Urothelium cell line (cell line): ENCODE measurements around the gene CTNNBL1.

Experiments used
- DNase-seq: peaks from one replicate; pipeline ENCODE4 v3.0.0; 2011; ENCODE audit warnings: low spot score, mixed read lengths
- FAIRE-seq: peaks from 2 replicates; lab custom pipeline; 2011; peaks lifted over from hg19 to GRCh38; lab: Jason Lieb, UNC

Gene CTNNBL1

DNA sequence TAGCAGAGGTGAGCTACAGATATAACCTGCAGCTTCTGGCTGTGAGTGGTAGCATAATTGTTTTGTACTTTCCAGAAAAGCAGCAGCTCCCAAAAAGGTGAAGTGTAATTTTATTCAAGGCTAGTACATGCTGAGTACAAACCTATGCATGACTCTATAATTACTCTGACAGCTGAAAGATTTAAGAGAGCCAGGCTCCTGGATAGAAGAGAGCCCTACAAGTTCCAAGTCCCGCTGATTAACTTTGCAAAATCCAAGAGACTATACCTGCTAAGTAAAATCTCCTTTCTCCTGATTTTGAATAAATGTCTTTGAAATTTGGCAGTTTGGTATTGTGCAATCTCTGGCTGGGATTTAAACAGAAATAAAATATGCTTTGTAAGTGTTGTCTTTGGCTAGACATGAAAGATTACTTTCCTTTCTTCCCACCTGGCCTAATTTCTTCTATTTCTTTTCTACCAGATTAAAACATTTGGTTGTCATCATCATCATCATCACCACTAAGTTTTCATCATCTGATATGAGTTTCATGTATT is 79.5 kb downstream of the CTNNBL1 start:
- DNase-seq (no peak), FAIRE-seq (no peak)

DNA sequence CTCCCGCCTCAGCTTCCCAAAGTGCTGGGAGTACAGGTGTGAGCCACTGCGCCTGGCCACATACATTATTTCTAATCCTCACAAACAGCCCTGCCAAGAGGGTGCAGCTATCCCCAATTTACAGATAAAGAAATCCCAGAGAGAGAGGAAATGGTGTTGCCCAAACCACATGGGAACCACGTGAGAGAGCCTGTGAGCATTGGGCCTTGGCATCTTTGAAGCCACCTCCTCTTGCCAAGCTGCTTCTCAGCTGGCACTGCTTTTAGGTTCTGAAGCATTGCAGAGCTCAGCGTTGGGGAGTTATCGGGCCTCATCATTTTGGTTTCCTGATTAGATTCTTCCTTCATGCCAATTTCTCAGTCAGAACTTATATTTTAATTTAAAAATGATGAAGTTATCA is 80.3 kb downstream of the CTNNBL1 start:
- DNase-seq (no peak), FAIRE-seq (no peak)

DNA sequence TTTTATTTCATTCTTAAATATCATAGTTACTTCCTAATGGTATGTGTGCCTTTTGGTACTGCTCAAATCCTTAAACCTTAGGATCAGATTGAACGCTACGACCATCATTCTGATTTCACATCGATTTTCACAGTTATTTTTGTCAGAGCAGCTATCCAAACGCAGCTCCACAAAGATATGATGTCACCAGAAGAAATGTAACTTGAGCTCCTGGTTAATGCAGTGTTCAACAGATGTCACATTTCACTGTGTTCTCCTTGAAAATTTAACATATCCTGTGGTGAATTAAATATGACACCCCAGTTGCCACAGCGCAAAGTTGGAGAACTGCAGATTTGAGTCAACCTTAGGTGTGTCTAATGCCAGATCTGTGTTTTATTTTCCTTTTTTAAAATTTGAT is 81.4 kb downstream of the CTNNBL1 start:
- DNase-seq: no peak

DNA sequence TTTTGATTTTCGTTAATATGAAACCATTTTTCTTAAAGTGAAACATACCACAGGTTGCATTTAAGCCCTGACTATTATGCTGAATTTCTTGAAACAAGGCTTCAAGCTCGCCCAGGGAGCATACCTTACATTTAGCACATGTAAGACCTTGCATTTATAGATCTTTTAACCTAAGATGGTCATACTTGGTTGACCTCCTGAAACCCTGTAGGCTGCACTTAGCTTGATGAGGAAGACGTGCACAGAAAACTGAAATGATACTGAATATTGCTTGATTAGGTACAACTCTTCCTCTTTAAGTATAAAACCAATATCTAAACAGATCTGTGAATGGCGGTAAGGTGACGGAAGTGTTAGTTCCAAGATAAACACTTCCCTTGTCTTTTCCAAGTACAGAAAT is 82.2 kb downstream of the CTNNBL1 start:
- no peak for DNase-seq
- FAIRE-seq: no peak

More for the DNA sequence above, 81.4 kb downstream of the CTNNBL1 start:
- no peak for FAIRE-seq

DNA sequence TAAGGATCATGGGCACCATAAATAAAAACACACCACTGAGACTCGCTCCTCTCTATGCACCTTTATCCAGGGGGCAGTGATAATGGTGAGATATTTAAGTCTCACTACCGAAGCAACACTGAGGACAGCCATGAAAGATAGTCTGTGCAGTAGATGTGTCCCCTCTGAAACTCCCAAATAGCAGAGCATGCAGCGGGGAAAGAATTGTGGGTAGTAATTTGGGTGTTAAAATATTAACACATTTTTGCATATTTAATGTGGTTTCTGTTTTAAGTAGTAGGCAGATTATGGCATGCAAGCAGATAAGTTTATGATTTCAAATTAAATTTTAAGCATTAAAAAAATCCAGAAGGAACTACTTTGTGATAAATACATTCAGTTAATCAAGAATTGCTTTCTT is 82.7 kb downstream of the CTNNBL1 start:
- FAIRE-seq (no peak), DNase-seq (no peak)

DNA sequence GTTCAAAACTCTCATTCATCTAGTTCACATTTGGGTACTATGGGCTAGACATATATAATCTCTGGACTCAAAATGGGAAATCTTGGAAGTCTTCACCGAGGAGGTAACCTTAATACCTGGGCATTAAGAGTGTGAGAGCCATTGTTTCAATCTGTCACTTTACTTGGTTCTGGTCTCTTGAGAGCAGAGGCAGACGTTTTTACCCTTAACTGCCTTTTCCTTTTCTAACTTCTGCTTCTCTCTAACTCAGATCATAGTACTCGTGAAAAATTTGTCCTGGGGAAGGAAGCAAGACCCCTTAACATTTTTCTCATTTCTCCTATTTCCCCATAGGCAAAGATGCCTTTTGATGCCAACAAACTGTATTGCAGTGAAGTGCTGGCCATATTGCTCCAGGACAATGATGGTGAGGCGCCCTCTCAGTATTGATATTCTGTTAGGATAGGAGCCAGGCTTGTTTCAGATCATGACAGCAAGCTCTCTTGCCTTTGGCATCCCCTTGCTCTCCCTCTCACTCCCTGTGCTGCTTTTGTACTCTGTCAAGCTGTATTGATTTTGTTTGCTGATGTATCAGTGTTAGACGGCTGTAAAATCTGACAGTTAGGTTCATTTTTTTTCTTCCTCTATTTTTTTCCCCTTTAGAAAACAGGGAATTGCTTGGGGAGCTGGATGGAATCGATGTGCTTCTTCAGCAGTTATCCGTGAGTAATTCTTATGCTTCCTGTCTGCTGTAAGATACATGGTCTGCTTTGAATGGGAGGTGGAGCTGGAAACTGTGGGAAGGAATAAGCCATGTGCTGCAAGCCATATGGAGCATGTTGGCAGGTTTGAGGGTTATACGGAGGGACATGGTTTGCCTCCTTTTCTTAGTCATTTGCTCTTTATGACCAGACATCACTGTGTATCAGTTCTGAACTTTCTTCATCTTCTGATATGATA is 83.5 kb downstream of the CTNNBL1 start:
- peak; percentile 68 for FAIRE-seq
- no peak for DNase-seq

DNA sequence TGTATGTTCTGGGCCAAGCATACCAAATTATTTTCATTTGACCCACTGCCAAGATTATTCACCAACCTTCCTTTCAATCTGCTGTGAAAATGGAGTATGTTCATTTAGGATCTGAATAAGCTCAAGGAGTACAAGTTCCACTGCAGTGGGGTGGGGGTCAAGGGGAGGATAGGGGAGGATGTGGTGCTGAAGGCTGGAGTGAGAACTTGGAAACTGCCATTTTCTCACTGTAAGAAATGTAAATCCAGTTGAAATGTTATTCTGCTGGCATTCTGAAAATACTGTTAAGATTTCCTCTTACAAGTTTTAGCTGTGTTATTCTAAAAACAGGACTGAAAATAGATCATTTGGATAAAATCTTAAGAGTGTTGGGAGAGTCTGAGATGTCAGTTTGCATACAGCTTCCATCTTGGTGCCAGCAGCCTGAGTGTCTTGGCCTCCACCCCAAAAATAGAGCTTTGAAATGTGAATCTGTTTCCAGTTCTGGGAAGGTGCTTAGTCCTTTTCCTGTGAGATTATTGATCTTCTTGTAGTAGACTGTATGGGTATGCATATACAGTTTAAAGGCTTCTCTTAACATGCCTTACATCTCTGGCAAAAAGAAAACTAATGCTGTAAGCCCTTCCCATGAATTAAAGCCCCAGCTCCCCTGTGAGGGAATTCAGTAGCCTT is 84.3 kb downstream of the CTNNBL1 start:
- FAIRE-seq: no peak
- DNase-seq: no peak

DNA sequence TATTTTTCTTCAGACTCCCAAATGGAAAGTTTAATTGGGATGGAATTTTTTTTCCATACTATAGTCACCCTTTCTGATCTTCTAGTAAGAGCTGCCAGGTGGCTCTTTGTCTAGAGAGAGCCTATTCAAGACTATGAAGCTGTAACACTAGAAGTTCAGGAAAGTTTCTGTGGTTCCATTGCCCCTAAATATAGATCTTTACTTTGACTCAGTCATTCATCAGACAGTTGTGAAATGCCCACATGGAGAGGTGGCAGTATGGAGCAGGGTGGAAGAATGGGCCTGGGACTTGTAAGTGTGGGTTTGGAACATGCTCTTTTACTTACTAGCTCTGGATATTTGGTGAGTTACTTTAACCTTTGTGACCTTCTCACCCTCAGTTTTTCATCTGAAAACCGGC is 87.8 kb downstream of the CTNNBL1 start:
- FAIRE-seq (no peak), DNase-seq (no peak)

DNA sequence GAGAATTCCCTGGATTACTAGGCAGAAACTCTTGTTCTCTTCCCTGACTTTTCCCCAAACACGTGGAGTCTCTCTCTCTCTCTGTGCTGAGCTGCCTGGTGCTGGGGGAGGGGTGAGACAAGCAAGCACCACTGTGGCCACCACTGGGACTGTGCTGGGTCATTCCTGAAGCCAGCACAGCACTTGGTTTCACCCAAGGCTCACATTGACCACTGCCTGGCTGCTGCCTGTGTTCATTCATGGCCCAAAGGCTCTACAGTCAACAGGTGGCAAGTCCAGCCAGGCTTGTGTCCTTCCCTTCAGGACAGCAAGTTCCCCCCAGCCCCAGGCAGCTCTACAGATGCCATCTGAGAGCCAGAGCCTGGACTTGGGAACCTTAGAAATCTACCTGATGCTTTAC is 92.2 kb downstream of the CTNNBL1 start:
- no peak for DNase-seq
- no peak for FAIRE-seq

DNA sequence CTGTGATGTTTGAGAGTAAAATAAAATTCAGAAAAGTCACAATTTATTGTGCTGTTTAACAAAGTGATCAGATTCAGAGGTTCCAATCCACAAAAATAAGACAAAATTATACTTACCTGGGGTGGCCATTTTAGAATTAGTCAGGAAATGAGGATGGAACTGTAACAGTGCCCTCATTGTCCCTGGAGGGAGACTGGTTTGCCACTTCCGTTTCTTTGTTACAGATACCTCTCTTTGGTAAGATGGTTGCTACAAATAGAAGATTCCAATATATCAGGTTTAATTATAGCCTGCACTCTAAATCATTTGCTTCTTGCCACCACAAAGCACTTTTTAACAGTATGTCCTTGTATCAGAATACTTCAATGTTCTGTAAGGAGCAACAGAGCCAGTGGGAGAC is 95.6 kb downstream of the CTNNBL1 start:
- FAIRE-seq: no peak

DNA sequence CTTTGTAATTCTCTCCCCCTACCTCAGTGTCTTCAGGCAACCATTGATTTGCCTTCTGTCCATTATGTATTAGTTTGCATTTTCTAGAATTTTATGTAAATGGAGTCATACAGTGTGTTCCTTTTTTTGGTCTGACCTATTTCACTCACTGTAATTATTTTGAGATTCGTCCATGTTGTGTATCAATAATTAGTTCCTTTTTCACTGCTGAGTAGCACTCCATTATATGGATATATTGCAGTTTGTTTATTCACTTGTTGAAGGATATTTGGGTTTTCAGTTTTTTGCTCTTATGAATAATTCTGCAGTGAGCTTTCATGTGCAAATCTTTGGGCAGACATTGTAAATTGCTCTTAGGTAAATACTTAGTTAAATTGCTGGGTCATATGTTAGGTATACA is 97.1 kb downstream of the CTNNBL1 start:
- no peak for DNase-seq
- FAIRE-seq: no peak

More for the DNA sequence above, 95.6 kb downstream of the CTNNBL1 start:
- DNase-seq: no peak

DNA sequence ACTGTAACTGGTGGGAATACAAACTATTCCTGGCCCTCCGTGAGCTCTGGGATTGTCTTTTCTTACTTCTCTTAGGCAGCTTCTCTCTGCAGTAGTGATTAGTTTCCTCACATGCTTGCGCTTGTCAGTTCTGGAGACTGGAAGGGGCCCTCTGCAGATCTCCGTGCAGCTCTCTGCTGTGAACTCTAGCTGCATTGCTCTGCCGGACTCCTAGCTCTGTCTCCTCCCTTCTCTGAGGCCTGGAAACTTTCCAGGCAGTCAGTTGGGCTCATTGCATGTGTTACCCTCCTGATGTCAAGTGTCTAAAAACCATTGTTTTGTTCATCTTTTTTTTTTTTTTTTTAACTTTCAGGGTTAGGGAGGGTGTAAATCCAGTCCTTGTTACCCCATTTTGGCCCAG is 102.3 kb downstream of the CTNNBL1 start:
- no peak for DNase-seq
- FAIRE-seq: no peak

DNA sequence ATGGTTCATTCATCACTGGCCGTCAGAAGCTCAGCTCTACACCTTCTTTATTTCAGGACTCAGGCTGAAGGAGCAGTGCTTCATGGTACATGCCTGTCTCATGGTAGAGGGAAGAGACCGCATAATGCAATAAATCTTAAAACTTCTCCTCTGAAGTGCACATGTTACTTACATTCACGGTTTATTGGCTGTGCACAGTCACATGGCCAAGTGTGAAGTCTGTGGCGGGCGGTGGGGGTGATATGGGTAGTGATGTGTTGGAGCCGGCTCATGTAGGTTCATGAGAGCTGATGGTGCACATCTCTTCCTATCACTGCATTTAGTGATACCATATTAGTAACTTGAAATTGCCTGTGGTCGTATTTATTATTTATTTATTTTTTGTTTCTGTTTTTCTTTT is 102.9 kb downstream of the CTNNBL1 start:
- FAIRE-seq (no peak), DNase-seq (no peak)

DNA sequence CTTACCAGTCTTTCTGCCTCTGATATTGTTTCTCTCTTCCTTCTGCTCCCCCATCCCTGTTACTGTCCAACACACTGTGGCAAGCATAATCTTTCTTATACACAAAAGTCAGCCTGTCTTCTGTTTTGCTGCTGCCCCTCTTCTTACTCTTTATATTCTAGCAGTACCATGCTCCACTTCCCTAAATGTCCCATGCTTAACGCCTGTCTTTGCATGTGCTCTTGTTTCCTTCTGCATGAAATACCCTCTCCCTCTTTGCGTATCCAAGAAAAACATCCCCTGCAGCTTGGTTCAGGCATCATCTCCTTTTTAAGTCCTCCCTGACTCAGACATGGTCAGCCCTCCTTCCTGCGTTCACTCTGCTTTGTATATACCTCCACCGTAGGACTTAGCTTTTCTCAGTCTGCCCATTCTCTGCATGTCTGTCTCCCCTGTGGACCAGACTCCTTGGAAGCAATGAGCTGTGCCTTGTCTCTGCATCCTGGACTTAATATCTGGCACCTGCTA is 103.9 kb downstream of the CTNNBL1 start:
- no peak for FAIRE-seq

DNA sequence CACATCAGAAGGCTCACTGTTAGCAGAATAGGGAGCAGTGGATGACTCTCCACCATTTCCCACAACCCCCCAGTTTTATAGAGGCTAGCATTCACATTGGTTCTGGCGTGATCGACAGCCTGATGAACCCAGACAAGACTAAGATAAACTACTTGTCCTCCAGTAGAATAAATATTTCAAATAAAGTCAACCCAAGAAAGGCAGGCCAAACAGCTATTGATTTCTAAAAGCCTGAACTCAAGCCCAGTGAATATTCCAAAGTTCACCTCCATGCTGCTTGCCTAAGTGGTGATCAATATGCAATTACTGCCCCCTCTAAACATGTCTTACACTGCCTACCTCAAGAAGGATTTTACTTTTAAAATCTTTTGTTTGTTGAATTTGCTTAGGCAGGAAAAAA is 104.5 kb downstream of the CTNNBL1 start:
- DNase-seq (no peak), FAIRE-seq (no peak)

More for the DNA sequence above, 103.9 kb downstream of the CTNNBL1 start:
- no peak for DNase-seq

DNA sequence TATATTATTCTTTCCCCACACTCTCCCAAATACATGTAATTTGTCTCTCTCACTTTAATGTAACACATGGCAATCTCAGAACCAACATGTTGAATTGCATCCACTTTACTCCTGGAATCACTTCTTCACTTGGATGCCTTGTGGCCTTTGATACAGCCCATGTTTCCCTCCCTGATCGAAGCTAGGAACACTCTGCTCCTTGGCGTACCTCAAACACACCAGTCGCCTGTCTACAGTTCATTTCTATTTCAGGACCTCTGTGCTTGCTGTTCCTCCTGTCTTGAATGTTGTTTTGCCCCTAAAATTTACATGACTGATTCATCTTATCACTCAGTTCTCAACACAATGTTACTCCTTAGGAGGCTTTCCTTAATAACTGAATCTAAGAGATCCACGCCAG is 106.8 kb downstream of the CTNNBL1 start:
- FAIRE-seq (no peak), DNase-seq (no peak)

DNA sequence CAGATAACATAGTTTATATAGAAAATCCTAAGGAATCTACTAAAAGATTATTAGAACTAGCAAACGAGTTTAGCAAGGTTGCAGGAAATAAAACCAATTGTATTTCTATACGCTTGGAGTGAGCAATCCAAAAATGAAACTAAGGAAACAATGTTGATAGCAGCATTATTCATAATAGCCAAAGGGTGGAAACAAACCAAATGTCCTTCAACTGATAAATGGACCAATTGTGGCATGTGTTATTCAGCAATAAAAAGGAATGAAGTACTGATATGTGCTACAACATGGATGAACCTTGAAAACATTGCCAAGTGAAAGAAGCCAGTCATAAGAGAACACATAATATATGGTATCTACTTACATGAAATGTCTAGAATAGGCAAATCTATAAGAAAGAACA is 108.1 kb downstream of the CTNNBL1 start:
- FAIRE-seq (no peak), DNase-seq (no peak)

DNA sequence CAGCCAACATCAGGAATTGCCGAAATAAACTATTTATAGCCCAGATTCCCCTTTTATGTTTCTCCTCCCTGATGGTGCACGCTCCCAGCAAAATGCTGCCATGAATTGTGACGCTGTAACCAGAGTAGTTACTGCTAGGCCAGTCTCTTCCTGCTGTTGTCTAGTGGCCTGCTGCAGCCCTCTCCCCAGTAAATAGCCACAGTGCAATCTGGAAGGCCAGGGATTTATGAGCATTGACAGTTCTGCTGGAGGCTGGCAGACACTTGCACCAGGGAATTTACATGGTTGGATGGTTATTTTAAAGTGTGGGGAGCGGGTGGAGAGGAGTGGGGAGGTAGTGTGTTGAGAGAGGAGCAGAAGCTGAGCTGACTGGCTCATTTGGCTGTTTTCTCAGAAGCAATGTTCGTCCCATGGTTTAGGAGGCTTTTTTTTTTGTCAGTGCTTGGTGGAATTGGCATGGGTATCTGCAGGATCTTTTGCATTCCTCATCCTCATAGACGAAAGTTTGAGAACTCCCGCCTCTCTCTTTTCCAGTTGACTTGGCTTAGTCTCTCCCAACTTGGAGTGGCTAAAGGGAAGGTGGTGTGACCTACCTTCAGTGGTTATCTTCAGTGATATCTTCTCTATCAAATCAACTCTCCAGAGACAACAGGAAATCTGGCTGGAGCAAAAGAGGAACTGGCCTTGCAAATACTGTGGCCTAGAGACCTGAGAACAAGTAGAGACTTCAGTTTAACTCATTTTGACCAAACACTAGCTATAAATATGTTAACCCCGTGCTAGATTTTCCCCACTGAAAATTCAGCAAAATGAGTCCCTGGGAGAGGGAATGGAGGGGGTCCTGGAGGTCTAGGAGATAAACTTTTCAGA is 109.8 kb downstream of the CTNNBL1 start:
- no peak for FAIRE-seq
- no peak for DNase-seq

DNA sequence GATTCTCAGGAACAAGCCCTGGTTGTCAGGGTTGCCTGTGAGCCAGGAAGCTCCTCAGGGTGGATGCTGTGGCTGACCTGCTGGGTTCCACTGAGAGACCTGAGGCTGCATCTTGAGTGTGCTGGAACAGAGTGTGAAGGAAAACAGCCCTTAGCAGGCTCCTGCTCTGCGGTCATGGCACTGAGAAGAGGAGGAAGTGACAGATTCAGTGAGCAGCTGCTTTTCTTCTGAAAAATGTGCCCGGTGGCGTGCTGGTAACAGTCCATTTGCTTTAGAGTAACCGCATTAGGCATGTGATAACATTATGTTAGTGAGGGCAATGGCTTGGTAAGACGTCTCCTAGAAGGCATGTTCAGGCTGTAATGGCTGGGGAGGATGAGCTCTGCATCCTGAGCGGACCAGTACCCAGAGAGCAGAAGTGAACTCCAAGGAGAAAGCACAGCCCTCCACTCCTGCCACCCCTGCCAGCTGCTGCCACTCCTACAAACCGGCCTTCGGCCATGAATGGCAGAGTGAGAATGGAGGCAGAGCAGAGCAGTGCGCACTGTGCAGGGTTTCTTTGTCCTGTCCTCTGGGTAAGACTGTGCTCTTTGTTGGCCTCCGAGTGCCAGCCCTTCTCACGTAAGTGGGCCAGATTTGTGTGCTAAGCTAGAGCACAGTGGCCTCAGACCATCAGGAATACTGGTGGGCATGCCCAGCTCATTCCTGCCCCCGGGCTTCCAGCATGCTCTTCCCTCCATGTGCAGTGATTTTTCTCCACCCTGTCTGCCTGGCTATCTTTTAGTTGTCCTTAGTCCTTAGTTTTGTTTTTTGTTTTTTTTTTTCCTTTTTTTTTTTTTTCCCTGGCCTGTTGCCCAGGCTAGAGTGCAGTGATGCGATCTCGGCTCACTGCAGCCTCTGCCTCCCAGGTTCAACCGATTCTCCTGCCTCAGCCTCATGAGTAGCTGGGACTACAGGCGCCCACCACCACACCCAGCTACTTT is 111.0 kb downstream of the CTNNBL1 start:
- FAIRE-seq: no peak
- DNase-seq: no peak
